Measurements from ENCODE around the gene SPOPL. TPM values are rescaled to one million over a fixed set of nuclear protein-coding genes. Genes with fewer than 3 reads are reported as not detected.

The SPOPL gene
- total and polyA plus RNA-seq, 2 of the 4 experiments (the other 2 are of a cell fraction) = 4.8 to 20.3 TPM

DNA sequence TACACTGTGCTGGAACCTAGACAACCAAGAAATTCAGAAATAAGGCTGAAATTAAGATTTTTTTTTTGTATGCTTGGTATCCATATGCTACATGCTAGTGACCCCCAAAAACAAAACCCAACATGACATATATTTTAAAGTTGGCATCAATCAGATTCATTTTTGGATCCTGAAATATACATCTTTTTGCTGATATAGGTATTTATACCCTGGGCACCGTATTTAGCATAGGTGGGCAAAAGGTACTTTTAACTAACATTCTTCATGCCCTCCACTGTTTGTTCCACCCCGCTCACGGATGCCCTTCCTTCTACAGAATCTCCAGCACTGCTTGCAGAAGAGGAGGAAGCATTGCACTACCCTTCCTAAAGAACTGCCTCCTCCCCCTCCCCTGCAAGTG, 52.6 kb downstream of the SPOPL start:
- intact Hi-C loops (cut with micrococcal nuclease) (no loop called here), dilution Hi-C loops (cut with HindIII; ENCODE audit: low sequenced_read_pairs, unreplicated experiment) (no loop called here), in situ Hi-C loops (cut with MboI; ENCODE audit: low sequenced_read_pairs) (no loop called here)
- H3K18ac ChIP-seq (ENCODE audit: low read depth, low read length) = no peak overlapping the region
- ChIA-PET CTCF (no interaction called here), POLR2A (ENCODE audit: unreplicated experiment) (no interaction called here)
- H3K9me1 ChIP-seq (ENCODE audit: insufficient read depth, low read length) = no peaks in the 10 kb centered on the region
- H3K36me3 ChIP-seq (ENCODE audit: control insufficient read depth, insufficient read depth, low read length) = peaks cover 2% of the 10 kb centered on the region; the same call in 1 of the 2 replicates
- peaks cover 3% of the 10 kb centered on the region in 2 experiments; a peak in 2 of 4 replicates for H3K79me1 ChIP-seq (ENCODE audit: low read depth in 1 of 2, low read length in 2 of 2)
- no peak overlapping the region for H3K4ac ChIP-seq (ENCODE audit: low read depth, low read length)
- H4K8ac ChIP-seq (ENCODE audit: low read depth in 2 of 2, low read length in 2 of 2) = no peak overlapping the region
- H3K14ac ChIP-seq (replicated peaks; ENCODE audit: low read depth, low read length) = no peak overlapping the region
- no peaks in the 10 kb centered on the region for H3K9me3 ChIP-seq (ENCODE audit: control insufficient read depth, insufficient read depth, low read length)
- no peak overlapping the region for H2BK5ac ChIP-seq (ENCODE audit: low read depth, low read length, poor library complexity, severe bottlenecking)
- H3K27me3 ChIP-seq (ENCODE audit: control insufficient read depth, insufficient read depth, low read length) = no peaks in the 10 kb centered on the region
- no peak for ATAC-seq (ENCODE audit: low read depth)
- BruUV-seq (replicated peaks) = no TSS peak
- no peak overlapping the region for H4K91ac ChIP-seq (ENCODE audit: insufficient read depth, low read depth, low read length)
- H2BK120ac ChIP-seq (ENCODE audit: low read depth, low read length) = no peak overlapping the region
- H3K4me2 ChIP-seq (ENCODE audit: low read depth, low read length) = no peak overlapping the region
- no peaks in the 10 kb centered on the region for H3K4me1 ChIP-seq (ENCODE audit: control insufficient read depth, insufficient read depth, low read length)
- no peaks in the 10 kb centered on the region for H4K20me1 ChIP-seq (ENCODE audit: insufficient read depth, low read length)
- no peak for DNase-seq
- TF ChIP-seq FOS (IDR thresholded peaks at IDR 0.05; ENCODE audit: low read depth, low read length) (no peak), MAFK (IDR thresholded peaks at IDR 0.05; ENCODE audit: low read depth, low read length) (peak; percentile 54; the same call in 1 of the 2 replicates)
- H3K56ac ChIP-seq (ENCODE audit: extremely low read depth, insufficient read depth, low read length) = no peak overlapping the region
- WGBS, 2 experiments (ENCODE audit: extremely low coverage in 2 of 2, insufficient read length in 1 of 2) = no CpG with 5 or more reads among the region's 3 CpGs
- no peak overlapping the region for H2AK5ac ChIP-seq (ENCODE audit: low read depth, low read length)
- no peak overlapping the region for H2AFZ ChIP-seq (replicated peaks; ENCODE audit: low read length, poor library complexity)
- no peak overlapping the region for H2BK20ac ChIP-seq (ENCODE audit: low read depth, low read length)
- H2AK9ac ChIP-seq (replicated peaks; ENCODE audit: low read depth, low read length, poor library complexity) = no peak overlapping the region
- H3K27ac ChIP-seq (ENCODE audit: insufficient read depth, low read length) = no peak overlapping the region
- no peak overlapping the region for H3K4me3 ChIP-seq (ENCODE audit: insufficient read depth, low read depth, low read length)
- H2BK15ac ChIP-seq (ENCODE audit: low read depth, low read length) = no peak overlapping the region
- H3K9ac ChIP-seq (ENCODE audit: low read depth, low read length) = no peak overlapping the region
- no peak overlapping the region for H3K23ac ChIP-seq (ENCODE audit: low read depth, low read length)
- H4K5ac ChIP-seq (ENCODE audit: low read depth, low read length) = no peak overlapping the region
